Measurements from ENCODE around the gene MOB2.

Gene MOB2

DNA sequence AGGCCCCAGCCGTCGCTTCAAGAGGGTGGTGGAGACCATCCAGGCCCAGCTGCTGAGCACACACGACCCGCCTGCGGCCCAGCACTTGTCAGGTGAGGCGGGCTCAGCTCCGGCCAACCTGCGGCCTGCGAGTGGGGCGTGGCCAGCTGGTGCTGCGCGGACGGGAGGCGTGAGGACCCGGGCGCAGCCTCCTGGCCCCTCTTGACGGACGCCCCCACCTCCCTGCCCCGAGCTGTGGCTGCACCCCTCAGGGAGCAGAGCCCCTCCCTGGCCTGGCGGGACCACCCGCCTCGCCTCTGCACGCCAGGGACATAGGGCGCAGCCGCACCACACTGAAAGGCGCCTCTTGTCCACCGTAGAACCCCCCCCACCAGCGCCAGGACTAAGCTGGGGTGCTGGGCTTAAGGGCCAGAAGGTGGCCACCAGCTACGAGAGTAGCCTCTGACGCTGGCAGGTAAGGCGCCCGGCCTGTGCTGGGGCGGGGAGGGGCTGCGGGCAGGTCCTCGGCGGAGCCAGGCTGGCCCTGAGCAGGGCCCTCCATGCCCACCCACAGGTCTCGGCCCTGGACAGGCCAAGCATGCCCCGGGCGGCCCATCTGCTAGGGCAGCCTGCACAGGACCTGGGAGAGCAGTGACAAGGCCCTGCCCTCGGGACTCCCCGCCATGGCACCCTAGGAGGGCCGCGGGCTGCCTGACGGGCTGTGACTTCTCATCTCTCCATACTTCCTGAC, 29.8 kb downstream of the MOB2 start:
- no peak overlapping the region for H3K4me3 ChIP-seq (ENCODE audit: low read depth, low read length)
- no peak for DNase-seq (ENCODE audit: low read depth)
- TF ChIP-seq, protein P1, sequence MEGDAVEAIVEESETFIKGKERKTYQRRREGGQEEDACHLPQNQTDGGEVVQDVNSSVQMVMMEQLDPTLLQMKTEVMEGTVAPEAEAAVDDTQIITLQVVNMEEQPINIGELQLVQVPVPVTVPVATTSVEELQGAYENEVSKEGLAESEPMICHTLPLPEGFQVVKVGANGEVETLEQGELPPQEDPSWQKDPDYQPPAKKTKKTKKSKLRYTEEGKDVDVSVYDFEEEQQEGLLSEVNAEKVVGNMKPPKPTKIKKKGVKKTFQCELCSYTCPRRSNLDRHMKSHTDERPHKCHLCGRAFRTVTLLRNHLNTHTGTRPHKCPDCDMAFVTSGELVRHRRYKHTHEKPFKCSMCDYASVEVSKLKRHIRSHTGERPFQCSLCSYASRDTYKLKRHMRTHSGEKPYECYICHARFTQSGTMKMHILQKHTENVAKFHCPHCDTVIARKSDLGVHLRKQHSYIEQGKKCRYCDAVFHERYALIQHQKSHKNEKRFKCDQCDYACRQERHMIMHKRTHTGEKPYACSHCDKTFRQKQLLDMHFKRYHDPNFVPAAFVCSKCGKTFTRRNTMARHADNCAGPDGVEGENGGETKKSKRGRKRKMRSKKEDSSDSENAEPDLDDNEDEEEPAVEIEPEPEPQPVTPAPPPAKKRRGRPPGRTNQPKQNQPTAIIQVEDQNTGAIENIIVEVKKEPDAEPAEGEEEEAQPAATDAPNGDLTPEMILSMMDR (IDR thresholded peaks at IDR 0.05; ENCODE audit: control insufficient read depth, extremely low read depth, insufficient read depth), result no peak

DNA sequence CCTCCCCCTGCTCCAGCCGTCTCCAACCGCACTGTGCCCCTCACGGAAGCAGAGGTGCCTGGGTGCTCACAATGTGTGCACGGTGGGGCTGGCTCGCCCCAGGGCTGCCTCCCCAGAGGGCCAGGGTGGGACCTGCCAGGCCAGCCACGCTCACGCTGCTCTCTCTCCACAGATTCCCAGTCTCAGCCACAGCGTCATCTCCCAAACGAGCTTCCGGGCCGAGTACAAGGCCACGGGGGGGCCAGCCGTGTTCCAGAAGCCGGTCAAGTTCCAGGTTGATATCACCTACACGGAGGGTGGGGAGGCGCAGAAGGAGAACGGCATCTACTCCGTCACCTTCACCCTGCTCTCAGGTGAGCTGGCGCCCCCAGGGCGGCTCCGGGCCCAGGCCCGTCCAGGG, 30.4 kb downstream of the MOB2 start:
- H3K4me3 ChIP-seq (ENCODE audit: low read depth, low read length), result no peak overlapping the region
- no peak for DNase-seq (ENCODE audit: low read depth)
- TF ChIP-seq, protein P1 (IDR thresholded peaks at IDR 0.05; ENCODE audit: control insufficient read depth, extremely low read depth, insufficient read depth), result no peak

GRCh38 chr11:1455763-1456060, 30.9 kb downstream of the MOB2 start:
- no peak overlapping the region for H3K4me3 ChIP-seq (ENCODE audit: low read depth, low read length)
- TF ChIP-seq, protein P1 (IDR thresholded peaks at IDR 0.05; ENCODE audit: control insufficient read depth, extremely low read depth, insufficient read depth), result no peak
- DNase-seq (ENCODE audit: low read depth), result no peak

GRCh38 chr11:1455032-1455762, 31.4 kb downstream of the MOB2 start:
- no peak overlapping the region for H3K4me3 ChIP-seq (ENCODE audit: low read depth, low read length)
- TF ChIP-seq, protein P1 (IDR thresholded peaks at IDR 0.05; ENCODE audit: control insufficient read depth, extremely low read depth, insufficient read depth), result no peak
- no peak for DNase-seq (ENCODE audit: low read depth)

- TF ChIP-seq, protein P1 (IDR thresholded peaks at IDR 0.05; ENCODE audit: control insufficient read depth, extremely low read depth, insufficient read depth), result no peak
- no peak overlapping the region for H3K4me3 ChIP-seq (ENCODE audit: low read depth, low read length)
- no peak for DNase-seq (ENCODE audit: low read depth)
Observed at GRCh38 chr11:1454576-1454975, 32.0 kb downstream of the MOB2 start.

- TF ChIP-seq, protein P1 (IDR thresholded peaks at IDR 0.05; ENCODE audit: control insufficient read depth, extremely low read depth, insufficient read depth), result peak; percentile 96
- DNase-seq (ENCODE audit: low read depth), result peak; percentile 64
- no peak overlapping the region for H3K4me3 ChIP-seq (ENCODE audit: low read depth, low read length)
Observed at GRCh38 chr11:1453611-1454034, 33.0 kb downstream of the MOB2 start.
